ENCODE results near the gene FZR1. TPM values are rescaled to one million over a fixed set of nuclear protein-coding genes. Genes with fewer than 3 reads are reported as not detected.

The FZR1 gene
- total and polyA plus RNA-seq, 2 of the 8 experiments (the other 6 are each of a cell fraction or from before 2014, with no cell fraction given), result 21.6 to 35.5 TPM

GRCh38 chr19:3456925-3457527 is 49.1 kb upstream of the FZR1 start:
- ChIA-PET POLR2A (ENCODE audit: partially characterized antibody) (interaction anchor here (0.6 kb wide), 1 partner anchor 15 kb away, joined by 3 read pairs; no protein-coding TSS in a partner anchor), CTCF (ENCODE audit: partially characterized antibody) (interaction anchor here (0.7 to 1.8 kb wide), 5 partner anchors 11 to 96 kb away, joined by 3 to 6 read pairs (median 4); no protein-coding TSS in a partner anchor)
- H4K8ac ChIP-seq (ENCODE audit: extremely low read depth, insufficient read depth, low read length), result no peak overlapping the region
- no peak overlapping the region for H2BK5ac ChIP-seq (ENCODE audit: low read depth, low read length)
- no peak overlapping the region for H3K27ac ChIP-seq (ENCODE audit: low read depth, low read length)
- FAIRE-seq, result no peak
- H3K9ac ChIP-seq (replicated peaks in 1 of 4; ENCODE audit: extremely low read depth in 1 of 4, low read depth in 3 of 4, low read length in 3 of 4), result no peak overlapping the region
- H3K9me3 ChIP-seq (ENCODE audit: insufficient read depth in 2 of 2, low read depth in 1 of 2, low read length in 1 of 2), result no peaks in the 10 kb centered on the region
- WGBS, 2 experiments (ENCODE audit: extremely low coverage in 1 of 2, insufficient coverage in 1 of 2, insufficient read length in 1 of 2, insufficient replicate concordance in 2 of 2, low coverage in 1 of 2, low lambda C conversion rate in 2 of 2, missing lambda C conversion rate in 1 of 2), result 80% methylated on average over 17 of the region's 18 CpGs; no CpG with 5 or more reads in 1 of the 2 experiments
- H4K91ac ChIP-seq (replicated peaks; ENCODE audit: insufficient read length, low read length), result no peak overlapping the region
- peak overlapping the region; percentile 15; the same call in 1 of the 2 replicates for H2AK5ac ChIP-seq (ENCODE audit: low read depth, low read length)
- H3K36me3 ChIP-seq (ENCODE audit: control insufficient read depth in 2 of 4, insufficient read depth in 4 of 4, low read length in 3 of 4), result no peaks in the 10 kb centered on the region
- no peak overlapping the region; the same call in 1 of the 2 replicates for H3K18ac ChIP-seq (ENCODE audit: extremely low read depth, low read length)
- no peak overlapping the region; the same call in 1 of the 2 replicates for H2BK12ac ChIP-seq (ENCODE audit: low read depth, low read length)
- H2BK15ac ChIP-seq (ENCODE audit: low read length), result no peak overlapping the region
- peaks cover 4% of the 10 kb centered on the region; the same call in 1 of the 2 replicates for H3K23me2 ChIP-seq (ENCODE audit: low read depth, low read length)
- no peak overlapping the region for H3K56ac ChIP-seq (replicated peaks; ENCODE audit: insufficient read length, low read depth, low read length)
- no peak overlapping the region for H3K14ac ChIP-seq (ENCODE audit: insufficient read length)
- DNase-seq (ENCODE audit: low read depth in 1 of 2, low spot score in 2 of 2), result no peak
- H3K79me1 ChIP-seq (ENCODE audit: low read depth, low read length), result no peaks in the 10 kb centered on the region
- no peaks in the 10 kb centered on the region for H3K79me2 ChIP-seq (ENCODE audit: control insufficient read depth in 1 of 2, insufficient read depth in 2 of 2, low read length in 2 of 2)
- H3K4me1 ChIP-seq (replicated peaks in 1 of 4; ENCODE audit: control insufficient read depth in 3 of 4, insufficient read depth in 4 of 4, low read length in 3 of 4), result peaks cover 0 to 24% (median 9%) of the 10 kb centered on the region in 4 experiments; a peak in 6 of 7 replicates
- no peak overlapping the region for H4K5ac ChIP-seq (ENCODE audit: insufficient read length, low read depth, low read length)
- H3K4me2 ChIP-seq (ENCODE audit: insufficient read depth in 1 of 2, low read depth in 2 of 2, low read length in 2 of 2), result no peak overlapping the region
- H2BK120ac ChIP-seq (replicated peaks; ENCODE audit: low read depth, low read length), result no peak overlapping the region
- H3K27me3 ChIP-seq (replicated peaks in 1 of 4; ENCODE audit: control insufficient read depth in 3 of 4, extremely low read depth in 1 of 4, insufficient read depth in 3 of 4, low read length in 3 of 4), result peaks cover 6 to 35% (median 25%) of the 10 kb centered on the region in 4 experiments
- H3K23ac ChIP-seq (ENCODE audit: insufficient read length), result no peak overlapping the region
- H3K4me3 ChIP-seq (ENCODE audit: extremely low read depth in 1 of 4, insufficient read depth in 2 of 4, low read depth in 3 of 4, low read length in 4 of 4), result no peak overlapping the region
- no peak overlapping the region for H3K4ac ChIP-seq (replicated peaks; ENCODE audit: insufficient read length, low read depth, low read length)
- H2AFZ ChIP-seq (ENCODE audit: low read length), result no peak overlapping the region
- H4K20me1 ChIP-seq (replicated peaks in 1 of 2; ENCODE audit: control insufficient read depth in 1 of 2, insufficient read depth in 2 of 2, low read length in 2 of 2), result peaks cover 3 to 7% of the 10 kb centered on the region in 2 experiments
- H2BK20ac ChIP-seq (ENCODE audit: low read length), result no peak overlapping the region
- TF ChIP-seq BACH1 (IDR thresholded peaks at IDR 0.05; ENCODE audit: low read length), result no peak
- TF ChIP-seq NANOG (IDR thresholded peaks at IDR 0.05; ENCODE audit: insufficient read depth, low read depth, low read length, poor library complexity, severe bottlenecking), result no peak
- no peak for TF ChIP-seq KDM5A (IDR thresholded peaks at IDR 0.05; ENCODE audit: low read length)
- TF ChIP-seq POU5F1 (IDR thresholded peaks at IDR 0.05; ENCODE audit: low read depth, low read length), result no peak
- TF ChIP-seq CTCF (IDR thresholded peaks at IDR 0.05; ENCODE audit: control extremely low read depth in 1 of 3, insufficient read depth in 1 of 3, low read depth in 1 of 3, low read length in 3 of 3), result no peak
- TF ChIP-seq SAP30 (IDR thresholded peaks at IDR 0.05; ENCODE audit: insufficient read depth, insufficient replicate concordance, low read length), result no peak
- no peak for TF ChIP-seq SUZ12 (IDR thresholded peaks at IDR 0.05; ENCODE audit: low read length)
- no peak for TF ChIP-seq EZH2 (IDR thresholded peaks at IDR 0.05; ENCODE audit: low read depth, low read length, severe bottlenecking)
- no peak for TF ChIP-seq TEAD4 (IDR thresholded peaks at IDR 0.05; ENCODE audit: low read depth, low read length)
- TF ChIP-seq HDAC6 (IDR thresholded peaks at IDR 0.05; ENCODE audit: low read depth, low read length), result no peak
